MM.1S (cell line): Measurements from ENCODE around the gene MKKS.

ENCODE experiments used
- DNase-seq: peaks from one replicate; pipeline ENCODE4 v3.0.0-alpha.2; 2015
- H2AFZ ChIP-seq: fragments of 300-600 bp; sonication (generic); 2 replicates; pipeline ENCODE4 v1.6.0; 2016; ENCODE audit warnings: antibody characterized with exemption, low read length
- H3F3A ChIP-seq: fragments of 300-600 bp; sonication (generic); 2 replicates; pipeline ENCODE4 v1.6.1; 2016; ENCODE audit warnings: mild to moderate bottlenecking, antibody characterized with exemption, low read length, moderate library complexity, mixed read lengths; ENCODE audit not compliant: insufficient read depth
- H3K27ac ChIP-seq: fragments of 300-600 bp; sonication (generic); 2 replicates; pipeline ENCODE4 v1.5.1; 2016; ENCODE audit warnings: mild to moderate bottlenecking, low read length
- H3K27me3 ChIP-seq: fragments of 300-600 bp; sonication (generic); replicated peaks from 2 replicates; pipeline ENCODE4 v1.6.0; 2016; ENCODE audit warnings: low read length; ENCODE audit not compliant: insufficient read depth
- H3K36me3 ChIP-seq: fragments of 300-600 bp; sonication (generic); replicated peaks from 2 replicates; pipeline ENCODE4 v1.6.1; 2016; ENCODE audit warnings: mild to moderate bottlenecking, low read length, mixed read lengths; ENCODE audit not compliant: insufficient read depth
- H3K4me1 ChIP-seq: fragments of 300-600 bp; sonication (generic); 2 replicates; pipeline ENCODE4 v1.6.1; 2016; ENCODE audit warnings: low read length, mixed read lengths
- H3K4me2 ChIP-seq: fragments of 300-600 bp; sonication (generic); 2 replicates; pipeline ENCODE4 v1.6.0; 2016; ENCODE audit warnings: low read depth, low read length
- H3K4me3 ChIP-seq: fragments of 300-600 bp; sonication (generic); 2 replicates; pipeline ENCODE4 v1.5.1; 2016; ENCODE audit warnings: low read length, mixed read lengths
- H3K79me2 ChIP-seq: fragments of 300-600 bp; sonication (generic); 2 replicates; pipeline ENCODE4 v1.6.1; 2016; ENCODE audit warnings: mixed run types, low read length, mixed read lengths
- H3K9ac ChIP-seq: fragments of 300-600 bp; sonication (generic); 2 replicates; pipeline ENCODE4 v1.6.1; 2016; ENCODE audit warnings: low read length, mixed read lengths
- H3K9me2 ChIP-seq: fragments of 300-600 bp; sonication (generic); replicated peaks from 2 replicates; pipeline ENCODE4 v1.6.1; 2016; ENCODE audit warnings: mild to moderate bottlenecking, low read length, mixed read lengths; ENCODE audit not compliant: insufficient read depth
- H3K9me3 ChIP-seq: fragments of 300-600 bp; sonication (generic); replicated peaks from 2 replicates; pipeline ENCODE4 v1.6.1; 2016; ENCODE audit warnings: mild to moderate bottlenecking, low read length, mixed read lengths; ENCODE audit not compliant: insufficient read depth
- H4K20me1 ChIP-seq: fragments of 300-600 bp; sonication (generic); 2 replicates; pipeline ENCODE4 v1.6.1; 2016; ENCODE audit warnings: mild to moderate bottlenecking, low read length, moderate library complexity, mixed read lengths; ENCODE audit not compliant: insufficient read depth
- CTCF ChIP-seq: fragments of 300-600 bp; sonication (generic); IDR thresholded peaks from 2 replicates; pipeline ENCODE4 v1.5.1; 2016; ENCODE audit warnings: antibody characterized with exemption, low read length, mixed read lengths
- EZH2 ChIP-seq: fragments of 300-600 bp; sonication (generic); optimal IDR thresholded peaks from 2 replicates; pipeline ENCODE3; 2017; ENCODE audit warnings: low read depth, mild to moderate bottlenecking, antibody characterized with exemption, low read length, mixed read lengths
- EZH2phosphoT487 ChIP-seq: fragments of 300-600 bp; sonication (generic); IDR thresholded peaks from 2 replicates; pipeline ENCODE4 v1.6.1; 2018; ENCODE audit warnings: antibody characterized with exemption, low read length

Gene MKKS

GRCh38 chr20:10468340-10468845, 34.4 kb upstream of the MKKS start:
- Histone ChIP-seq H3K9ac (no peak overlapping the region), H3K27ac (no peak overlapping the region), H3K4me2 (no peak overlapping the region), H2AFZ (no peak overlapping the region), H3K9me3 (no peaks in the 10 kb centered on the region), H3F3A (no peaks in the 10 kb centered on the region), H3K4me3 (no peak overlapping the region), H3K4me1 (peaks cover 6% of the 10 kb centered on the region; the same call in 1 of the 2 replicates), H3K9me2 (no peaks in the 10 kb centered on the region), H3K27me3 (no peaks in the 10 kb centered on the region), H3K79me2 (no peaks in the 10 kb centered on the region), H3K36me3 (no peaks in the 10 kb centered on the region), H4K20me1 (no peaks in the 10 kb centered on the region)
- no peak for TF ChIP-seq EZH2
- TF ChIP-seq CTCF, result no peak
- TF ChIP-seq EZH2phosphoT487, result no peak
- no peak for DNase-seq

GRCh38 chr20:10467681-10468339, 33.8 kb upstream of the MKKS start:
- no peaks in the 10 kb centered on the region for H3F3A ChIP-seq
- no peaks in the 10 kb centered on the region for H3K36me3 ChIP-seq
- TF ChIP-seq EZH2 (no peak), CTCF (no peak), EZH2phosphoT487 (no peak)
- no peak for DNase-seq
- no peak overlapping the region for H3K9ac ChIP-seq
- H3K9me2 ChIP-seq, result no peaks in the 10 kb centered on the region
- no peaks in the 10 kb centered on the region for H3K27me3 ChIP-seq
- no peaks in the 10 kb centered on the region for H3K79me2 ChIP-seq
- no peak overlapping the region for H3K4me2 ChIP-seq
- no peak overlapping the region for H3K27ac ChIP-seq
- H3K4me1 ChIP-seq, result peaks cover 6% of the 10 kb centered on the region; the same call in 1 of the 2 replicates
- no peaks in the 10 kb centered on the region for H3K9me3 ChIP-seq
- H4K20me1 ChIP-seq, result no peaks in the 10 kb centered on the region
- no peak overlapping the region for H2AFZ ChIP-seq
- no peak overlapping the region for H3K4me3 ChIP-seq

GRCh38 chr20:10466855-10467254, 32.8 kb upstream of the MKKS start:
- H3K27me3 ChIP-seq, result no peaks in the 10 kb centered on the region
- no peaks in the 10 kb centered on the region for H4K20me1 ChIP-seq
- H3K9me2 ChIP-seq, result no peaks in the 10 kb centered on the region
- no peaks in the 10 kb centered on the region for H3F3A ChIP-seq
- H3K4me1 ChIP-seq, result peaks cover 6% of the 10 kb centered on the region; the same call in 1 of the 2 replicates
- H3K27ac ChIP-seq, result no peak overlapping the region
- no peak overlapping the region for H3K4me2 ChIP-seq
- H3K9me3 ChIP-seq, result no peaks in the 10 kb centered on the region
- TF ChIP-seq EZH2phosphoT487, result no peak
- no peak for TF ChIP-seq CTCF
- no peak for TF ChIP-seq EZH2
- H3K9ac ChIP-seq, result no peak overlapping the region
- no peak overlapping the region for H2AFZ ChIP-seq
- H3K4me3 ChIP-seq, result no peak overlapping the region
- no peaks in the 10 kb centered on the region for H3K36me3 ChIP-seq
- no peak for DNase-seq
- H3K79me2 ChIP-seq, result no peaks in the 10 kb centered on the region
